H1 (cell line): ENCODE measurements around the gene RNF152. TPM values are rescaled to one million over a fixed set of nuclear protein-coding genes. Genes with fewer than 3 reads are reported as not detected.

ENCODE experiments used
- CTCF ChIA-PET: fragments of 300-600 bp; sonication (Branson Sonifier 250); formaldehyde crosslinking; loops from one replicate; lab custom pipeline; 2021; ENCODE audit not compliant: partially characterized antibody; lab: Charles Lee
- POLR2A ChIA-PET: fragments of 300-600 bp; sonication (Branson Sonifier 250); formaldehyde crosslinking; loops from one replicate; lab custom pipeline; 2021; ENCODE audit warnings: inconsistent platforms; ENCODE audit not compliant: partially characterized antibody; lab: Charles Lee
- DNase-seq, 2 experiments: peaks; one replicate each; pipeline versions ENCODE4 v3.0.0 to v3.0.0-alpha.2; 2010 to 2022; ENCODE audit warnings: low spot score in 2 of 2, low read depth in 1 of 2, mixed read lengths in 1 of 2
- FAIRE-seq: peaks from 2 replicates; lab custom pipeline; 2011; peaks lifted over from hg19 to GRCh38; lab: Jason Lieb, UNC
- H2AFZ ChIP-seq: 2 replicates; pipeline ENCODE4 v1.8.1; 2012; ENCODE audit warnings: low read length, inconsistent platforms
- H2AK5ac ChIP-seq: 2 replicates; pipeline ENCODE4 v1.6.1; 2013; ENCODE audit warnings: low read depth, low read length
- H2BK120ac ChIP-seq: replicated peaks from 2 replicates; pipeline ENCODE3; 2013; ENCODE audit warnings: low read depth, low read length, inconsistent platforms
- H2BK12ac ChIP-seq: 2 replicates; pipeline ENCODE4 v1.6.1; 2013; ENCODE audit warnings: low read depth, low read length
- H2BK15ac ChIP-seq: 2 replicates; pipeline ENCODE4 v1.6.1; 2013; ENCODE audit warnings: low read length
- H2BK20ac ChIP-seq: 2 replicates; pipeline ENCODE4 v1.6.1; 2013; ENCODE audit warnings: low read length
- H2BK5ac ChIP-seq: 2 replicates; pipeline ENCODE4 v1.6.1; 2013; ENCODE audit warnings: low read depth, low read length
- H3K14ac ChIP-seq: 2 replicates; pipeline ENCODE4 v1.6.1; 2013; ENCODE audit warnings: inconsistent platforms; ENCODE audit not compliant: insufficient read length
- H3K18ac ChIP-seq: 2 replicates; pipeline ENCODE4 v1.6.1; 2013; ENCODE audit warnings: low read length; ENCODE audit errors: extremely low read depth
- H3K23ac ChIP-seq: 2 replicates; pipeline ENCODE4 v1.6.1; 2013; ENCODE audit warnings: inconsistent platforms; ENCODE audit not compliant: insufficient read length
- H3K23me2 ChIP-seq: 2 replicates; pipeline ENCODE4 v1.6.1; 2013; ENCODE audit warnings: low read depth, low read length
- H3K27ac ChIP-seq: 2 replicates; pipeline ENCODE4 v1.6.1; 2011; ENCODE audit warnings: low read depth, low read length, inconsistent platforms
- H3K27me3 ChIP-seq, 4 experiments: replicated peaks in 1 of 4; 1 replicate in 1 of 4; 2 replicates in 3 of 4; pipeline versions ENCODE4 v1.6.1 to v1.8.1; 2011 to 2013; ENCODE audit warnings: low read length in 3 of 4, mild to moderate bottlenecking in 3 of 4, inconsistent platforms in 2 of 4, mixed read lengths in 2 of 4, moderate library complexity in 1 of 4; ENCODE audit not compliant: control insufficient read depth in 3 of 4, insufficient read depth in 3 of 4; ENCODE audit errors: extremely low read depth in 1 of 4
- H3K36me3 ChIP-seq, 4 experiments: 2 replicates each; pipeline versions ENCODE4 v1.6.1 to v1.8.1; 2011 to 2013; ENCODE audit warnings: mild to moderate bottlenecking in 4 of 4, low read length in 3 of 4, moderate library complexity in 2 of 4, control low read depth in 1 of 4, inconsistent platforms in 1 of 4; ENCODE audit not compliant: insufficient read depth in 4 of 4, control insufficient read depth in 2 of 4
- H3K4ac ChIP-seq: replicated peaks from 2 replicates; pipeline ENCODE3; 2013; ENCODE audit warnings: low read length, low read depth, mixed read lengths, inconsistent platforms; ENCODE audit not compliant: insufficient read length
- H3K4me1 ChIP-seq, 4 experiments: replicated peaks in 1 of 4; 1 replicate in 1 of 4; 2 replicates in 3 of 4; pipeline versions ENCODE4 v1.6.1 to v1.8.1; 2011 to 2013; ENCODE audit warnings: low read length in 3 of 4, inconsistent platforms in 2 of 4, mixed read lengths in 1 of 4; ENCODE audit not compliant: insufficient read depth in 4 of 4, control insufficient read depth in 3 of 4
- H3K4me2 ChIP-seq, 2 experiments: 2 replicates each; pipeline versions ENCODE4 v1.6.1 to v1.8.1; 2011 to 2013; ENCODE audit warnings: low read depth in 2 of 2, low read length in 2 of 2, control low read depth in 1 of 2, inconsistent platforms in 1 of 2, mild to moderate bottlenecking in 1 of 2; ENCODE audit not compliant: insufficient read depth in 1 of 2
- H3K4me3 ChIP-seq, 4 experiments: fragments of 200-600, 300-600 bp in 1 of 4; sonication (generic), shearing (Covaris generic), sonication (Bioruptor Twin) in 1 of 4; 2 replicates each; pipeline versions ENCODE4 v1.5.1 to v1.8.1; 2011 to 2016; ENCODE audit warnings: low read length in 4 of 4, low read depth in 3 of 4, control low read depth in 2 of 4, inconsistent platforms in 2 of 4, mild to moderate bottlenecking in 2 of 4, mixed read lengths in 1 of 4, moderate library complexity in 1 of 4; ENCODE audit not compliant: insufficient read depth in 2 of 4; ENCODE audit errors: extremely low read depth in 1 of 4
- H3K56ac ChIP-seq: replicated peaks from 2 replicates; pipeline ENCODE3; 2013; ENCODE audit warnings: low read depth, mild to moderate bottlenecking, mixed read lengths, low read length, inconsistent platforms; ENCODE audit not compliant: insufficient read length
- H3K79me1 ChIP-seq: 2 replicates; pipeline ENCODE4 v1.6.1; 2013; ENCODE audit warnings: low read depth, low read length, control low read depth
- H3K79me2 ChIP-seq, 2 experiments: 2 replicates each; pipeline versions ENCODE4 v1.6.1 to v1.8.1; 2012 to 2013; ENCODE audit warnings: low read length in 2 of 2, mild to moderate bottlenecking in 2 of 2, inconsistent platforms in 1 of 2; ENCODE audit not compliant: insufficient read depth in 2 of 2, control insufficient read depth in 1 of 2
- H3K9ac ChIP-seq, 4 experiments: replicated peaks in 1 of 4; 1 replicate in 1 of 4; 2 replicates in 3 of 4; pipeline versions ENCODE4 v1.6.1 to v1.8.1; 2011 to 2013; ENCODE audit warnings: low read depth in 3 of 4, low read length in 3 of 4, control low read depth in 2 of 4, mild to moderate bottlenecking in 2 of 4, moderate library complexity in 2 of 4, inconsistent platforms in 1 of 4; ENCODE audit errors: extremely low read depth in 1 of 4
- H3K9me3 ChIP-seq, 2 experiments: 2 replicates each; pipeline versions ENCODE4 v1.6.1 to v1.8.1; 2012 to 2013; ENCODE audit warnings: mild to moderate bottlenecking in 2 of 2, moderate library complexity in 2 of 2, control low read depth in 1 of 2, inconsistent platforms in 1 of 2, low read depth in 1 of 2, low read length in 1 of 2, mixed read lengths in 1 of 2; ENCODE audit not compliant: insufficient read depth in 2 of 2
- H4K20me1 ChIP-seq, 2 experiments: replicated peaks in 1 of 2; 2 replicates each; pipeline versions ENCODE3 to v1.8.1; 2011 to 2013; ENCODE audit warnings: inconsistent platforms in 2 of 2, low read length in 2 of 2, mild to moderate bottlenecking in 1 of 2; ENCODE audit not compliant: insufficient read depth in 2 of 2, control insufficient read depth in 1 of 2
- H4K5ac ChIP-seq: 2 replicates; pipeline ENCODE4 v1.6.1; 2013; ENCODE audit warnings: low read length, low read depth, mixed read lengths, inconsistent platforms; ENCODE audit not compliant: insufficient read length
- H4K8ac ChIP-seq: 2 replicates; pipeline ENCODE4 v1.8.0; 2013; ENCODE audit warnings: mild to moderate bottlenecking, moderate library complexity, low read length, inconsistent platforms; ENCODE audit not compliant: insufficient read depth; ENCODE audit errors: extremely low read depth
- H4K91ac ChIP-seq: replicated peaks from 2 replicates; pipeline ENCODE3; 2013; ENCODE audit warnings: low read length, mixed read lengths, inconsistent platforms; ENCODE audit not compliant: insufficient read length
- ATF2 ChIP-seq: IDR thresholded peaks from 2 replicates; pipeline ENCODE4 v1.6.1; 2012; ENCODE audit warnings: low read length, inconsistent platforms
- EGR1 ChIP-seq: IDR thresholded peaks from 2 replicates; pipeline ENCODE4 v1.6.1; 2011; ENCODE audit warnings: low read depth, low read length, borderline replicate concordance
- EZH2 ChIP-seq: fragments of 200-600 bp; sonication (generic); IDR thresholded peaks from 2 replicates; pipeline ENCODE4 v1.7.1; 2012; ENCODE audit warnings: low read depth, mild to moderate bottlenecking, moderate library complexity, low read length, inconsistent platforms; ENCODE audit not compliant: severe bottlenecking
- HDAC6 ChIP-seq: IDR thresholded peaks from one replicate; pipeline ENCODE4 v1.7.1; 2012; ENCODE audit warnings: low read depth, mild to moderate bottlenecking, inconsistent platforms, low read length, moderate library complexity
- KDM1A ChIP-seq: fragments of 200-600, 300-600 bp; sonication (generic); IDR thresholded peaks from 2 replicates; pipeline ENCODE4 v1.7.1; 2016; ENCODE audit warnings: mild to moderate bottlenecking, low read length, borderline replicate concordance
- RBBP5 ChIP-seq: IDR thresholded peaks from 2 replicates; pipeline ENCODE4 v1.7.1; 2012; ENCODE audit warnings: low read depth, mild to moderate bottlenecking, inconsistent platforms, low read length, moderate library complexity, borderline replicate concordance
- RNF2 ChIP-seq: fragments of 200-900, 300-1000 bp; sonication (generic); IDR thresholded peaks from 2 replicates; pipeline ENCODE4 v1.7.1; 2016; ENCODE audit warnings: borderline replicate concordance, low read depth, mild to moderate bottlenecking, antibody characterized with exemption, low read length; ENCODE audit not compliant: poor library complexity, severe bottlenecking; ENCODE audit errors: missing control alignments
- SIX5 ChIP-seq: IDR thresholded peaks from 2 replicates; pipeline ENCODE4 v1.6.1; 2011; ENCODE audit warnings: mild to moderate bottlenecking, low read depth, low read length
- SP2 ChIP-seq: IDR thresholded peaks from 2 replicates; pipeline ENCODE4 v1.6.1; 2012; ENCODE audit warnings: mild to moderate bottlenecking, low read length, inconsistent platforms
- TBP ChIP-seq: IDR thresholded peaks from 2 replicates; pipeline ENCODE4 v1.6.1; 2011; ENCODE audit warnings: low read depth, low read length, improper control_type of control experiment
- WGBS, 2 experiments: shearing (Covaris generic) in 1 of 2; methylation state at CpG; one replicate each; pipeline versions ENCODE4 v1.1.6 to v1.1.7; 2013 to 2015; ENCODE audit warnings: low lambda C conversion rate in 2 of 2, mixed read lengths in 2 of 2, inconsistent platforms in 1 of 2, low coverage in 1 of 2, missing lambda C conversion rate in 1 of 2; ENCODE audit not compliant: insufficient replicate concordance in 2 of 2, insufficient coverage in 1 of 2, insufficient read length in 1 of 2; ENCODE audit errors: extremely low coverage in 1 of 2, missing lambda C conversion rate in 1 of 2; 5-methylcytosine and 5-hydroxymethylcytosine counted together
- polyA plus RNA-seq, 7 experiments: library from polyadenylated mRNA; depleted of rRNA in 3 of 7; stranded (reverse) in 5 of 7; unstranded in 2 of 7; fragments of >200 nt in 5 of 7; fragments of 200-250 nt in 2 of 7; gene quantifications; 1 replicate in 5 of 7; 2 replicates in 1 of 7; 4 replicates in 1 of 7; pipeline versions ENCODE4 v1.2.1 to v1.2.3, GENCODE V29; 2011 to 2013; ENCODE audit warnings: missing spikeins in 2 of 7, mixed read lengths in 2 of 7
- total RNA-seq: library from RNA; stranded (reverse); fragmentation: NEBNext Ultra II Directional; extraction: Animal tissue kit (Norgen Biotek cat#: 25700); gene quantifications from 2 replicates; pipeline ENCODE4 v1.2.1, GENCODE V29; 2021

RNF152 gene
- total and polyA plus RNA-seq, 2 of the 8 experiments (the other 6 are each of a cell fraction or from before 2014, with no cell fraction given): 1.1 to 2.7 TPM

- no peaks in the 10 kb centered on the region for H4K20me1 ChIP-seq
- no peak overlapping the region for H3K4me2 ChIP-seq
- no peak overlapping the region for H3K56ac ChIP-seq
- no peaks in the 10 kb centered on the region for H3K79me2 ChIP-seq
- H2BK5ac ChIP-seq: no peak overlapping the region
- H4K8ac ChIP-seq: no peak overlapping the region
- no peak overlapping the region for H2BK12ac ChIP-seq
- H2BK15ac ChIP-seq: no peak overlapping the region
- TF ChIP-seq EGR1 (no peak), ATF2 (no peak), RBBP5 (no peak), TBP (no peak), RNF2 (no peak), SP2 (no peak), KDM1A (no peak), EZH2 (no peak), HDAC6 (no peak), SIX5 (no peak)
- H3K23ac ChIP-seq: no peak overlapping the region
- DNase-seq (no peak), FAIRE-seq (no peak)
- POLR2A ChIA-PET: no interaction called here
- no peak overlapping the region for H2AFZ ChIP-seq
- H3K79me1 ChIP-seq: no peaks in the 10 kb centered on the region
- H4K91ac ChIP-seq: no peak overlapping the region
- no peak overlapping the region for H3K27ac ChIP-seq
- H3K36me3 ChIP-seq: no peaks in the 10 kb centered on the region
- no peaks in the 10 kb centered on the region for H3K4me1 ChIP-seq
- no peak overlapping the region for H3K18ac ChIP-seq
- no peak overlapping the region for H3K4me3 ChIP-seq
- H3K9ac ChIP-seq: no peak overlapping the region
- H3K23me2 ChIP-seq: no peaks in the 10 kb centered on the region
- H3K27me3 ChIP-seq: no peaks in the 10 kb centered on the region
- H3K9me3 ChIP-seq: no peaks in the 10 kb centered on the region
- H2AK5ac ChIP-seq: no peak overlapping the region
- no peak overlapping the region for H4K5ac ChIP-seq
- H3K14ac ChIP-seq: no peak overlapping the region
- no peak overlapping the region for H3K4ac ChIP-seq
- no peak overlapping the region for H2BK20ac ChIP-seq
- CTCF ChIA-PET: interaction anchor here (0.9 kb wide), 2 partner anchors 8 to 49 kb away, joined by 3 read pairs; no protein-coding TSS in a partner anchor
- WGBS, 2 experiments: 82% methylated on average over 3 of the region's 3 CpGs; no CpG with 5 or more reads in 1 of the 2 experiments
- no peak overlapping the region for H2BK120ac ChIP-seq
Observed at GRCh38 chr18:61785588-61785987, 107.2 kb downstream of the RNF152 start.
